Stimulated activated CD8-positive, alpha-beta memory T cell treated with anti-CD3 and anti-CD28 coated beads, Interleukin-12 subunit alpha, Interleukin-12 subunit beta, amount 100 ng/mL, for 4 hours (primary cell): Measurements from ENCODE around the gene ARHGAP45.
"Not testable (repeated sequence)": the region's sequence is repeated elsewhere in the genome, so short reads cannot be mapped to it uniquely, and the experiment has no call there.

Source experiments
- DNase-seq: peaks from one replicate; pipeline ENCODE4 v3.0.0-alpha.2; 2020; ENCODE audit warnings: low read depth

ARHGAP45 gene

DNA sequence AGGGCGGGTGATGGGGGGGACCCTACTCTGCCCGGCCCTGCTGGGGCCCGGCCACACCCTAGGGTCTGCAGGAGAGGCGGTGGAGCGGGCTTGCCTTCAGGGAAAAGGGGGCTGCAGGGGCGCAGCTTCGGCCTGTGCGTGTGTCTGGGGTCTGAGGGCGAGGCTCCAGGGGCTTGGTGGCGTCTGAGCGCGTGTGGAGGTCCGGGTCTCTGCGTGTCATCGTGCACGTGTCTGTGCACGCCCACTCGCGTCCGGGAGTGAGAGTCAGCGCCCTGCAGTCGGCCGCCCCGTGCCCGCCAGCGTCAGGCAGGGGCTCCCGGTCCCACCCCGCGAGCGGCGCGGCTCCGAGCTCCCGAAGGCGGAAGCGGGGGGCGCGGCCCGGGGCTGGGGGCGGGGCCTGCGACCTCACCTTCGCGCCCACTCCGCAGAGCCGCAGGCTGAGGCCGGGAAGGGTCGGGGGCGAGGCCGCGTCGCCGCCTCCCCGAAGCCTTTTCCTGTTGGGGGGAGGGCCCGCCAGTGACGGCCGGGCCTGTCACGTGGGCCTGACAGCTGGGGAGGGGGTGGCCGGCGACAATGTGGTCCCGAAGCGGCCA, at the start of gene ARHGAP45:
Gene ARHGAP45 (plus strand): TSS at position 420 of the 593 bp plus-strand sequence. CDS start 239 bp downstream, outside the sequence.
- peak; percentile 79 for DNase-seq

GRCh38 chr19:1017906-1018305, 49.1 kb upstream of the ARHGAP45 start:
- no peak for DNase-seq

DNA sequence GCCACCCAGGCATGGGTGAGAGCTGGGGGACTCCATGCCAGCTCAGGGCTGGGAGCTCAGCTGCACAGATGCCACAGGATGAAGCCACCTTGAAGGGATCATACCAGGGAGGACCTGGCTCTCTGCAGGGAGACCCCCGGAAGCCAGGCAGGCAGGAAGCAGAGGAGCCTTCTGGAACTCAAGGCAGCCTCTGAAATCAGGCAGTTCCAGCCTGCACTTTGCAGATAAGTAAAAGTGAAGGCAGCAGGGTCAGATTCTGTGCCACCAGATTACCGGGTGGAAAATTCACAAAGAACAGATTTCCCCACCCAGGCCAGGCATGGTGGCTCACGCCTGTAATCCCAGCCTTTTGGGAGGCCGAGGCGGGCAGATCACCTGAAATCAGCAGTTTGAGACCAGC, 48.6 kb upstream of the ARHGAP45 start:
- DNase-seq: no peak

- no peak for DNase-seq
Observed at GRCh38 chr19:1018932-1019615, 47.9 kb upstream of the ARHGAP45 start.

DNA sequence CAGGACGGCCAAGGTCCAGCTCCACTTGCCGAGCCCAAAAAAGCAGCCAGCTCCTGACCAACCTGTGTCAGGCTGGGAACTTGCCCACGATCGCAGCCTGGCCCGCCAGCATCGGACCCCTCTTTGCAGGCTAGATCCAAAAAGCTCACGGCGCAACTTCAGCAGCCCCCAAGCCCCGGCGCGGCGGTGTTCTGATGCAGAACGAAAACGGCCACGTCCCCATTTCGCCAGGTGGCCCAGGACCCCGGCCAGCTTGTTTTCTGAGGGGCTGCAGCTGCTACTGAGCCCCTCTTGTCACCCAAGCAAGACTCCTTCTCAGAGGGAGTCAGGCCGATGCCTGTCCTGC, 47.4 kb upstream of the ARHGAP45 start:
- no peak for DNase-seq

- no peak for DNase-seq
Observed at GRCh38 chr19:1019980-1020867, 46.7 kb upstream of the ARHGAP45 start.

- peak; percentile 97 for DNase-seq
Observed at GRCh38 chr19:1020868-1021425, 46.0 kb upstream of the ARHGAP45 start, which contains the start of gene TMEM259. TSS of gene TMEM259 (minus strand) at chr19:1021123. CDS start at chr19:1020996, 127 bp downstream.

DNA sequence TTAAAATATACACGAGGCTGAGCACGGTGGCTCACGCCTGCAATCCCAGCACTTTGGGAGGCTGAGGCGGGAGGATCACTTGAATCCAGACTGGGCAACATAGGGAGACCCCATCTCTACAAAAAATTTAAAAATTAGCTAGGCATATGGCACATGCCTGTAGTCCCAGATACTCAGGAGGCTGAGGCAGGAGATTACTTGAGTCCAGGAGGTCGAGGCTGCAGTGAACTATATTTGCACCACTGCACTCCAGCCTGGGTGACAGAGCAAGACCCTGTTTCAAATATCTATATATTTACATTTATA, 43.1 kb upstream of the ARHGAP45 start:
- not testable (repeated sequence) for DNase-seq

GRCh38 chr19:1025080-1025479, 41.9 kb upstream of the ARHGAP45 start:
- not testable (repeated sequence) for DNase-seq

DNA sequence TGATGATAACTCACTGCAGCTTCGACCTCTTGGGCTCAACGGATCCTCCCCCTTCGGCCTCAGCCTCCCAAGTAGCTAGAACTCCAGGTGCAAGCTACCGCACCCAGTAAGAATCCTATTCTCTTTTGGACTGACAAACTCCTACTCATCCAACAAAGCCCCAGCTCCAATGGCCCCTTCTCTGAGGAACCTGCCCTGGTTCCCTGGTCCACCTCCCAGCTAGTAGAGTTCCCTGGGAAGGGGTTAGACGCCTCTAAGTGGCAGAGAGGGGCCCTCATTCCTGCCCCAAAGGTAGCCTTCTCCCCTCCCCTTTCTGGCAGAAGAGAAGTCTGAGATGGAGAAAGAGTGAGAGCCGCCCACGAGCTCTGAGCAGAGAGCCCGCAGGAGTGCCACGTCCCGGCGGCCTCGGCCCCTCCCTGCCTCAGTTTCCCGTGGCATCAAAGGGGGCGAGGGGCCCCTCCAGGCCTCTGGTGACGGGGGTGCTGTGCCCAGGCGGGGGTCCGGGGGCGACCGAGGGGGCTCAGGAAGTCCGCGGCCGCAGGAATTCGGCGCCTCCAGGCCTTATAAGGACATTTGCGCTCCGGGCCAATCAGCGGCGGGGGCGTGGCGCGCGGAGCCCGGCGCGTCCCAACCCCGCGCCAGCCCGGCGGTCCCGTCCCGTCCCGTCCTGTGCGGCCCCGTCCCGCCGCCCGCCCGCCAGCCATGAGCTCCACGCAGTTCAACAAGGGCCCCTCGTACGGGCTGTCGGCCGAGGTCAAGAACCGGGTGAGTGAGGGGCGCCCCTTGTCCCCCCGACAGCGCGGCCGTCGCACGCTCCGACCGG, 40.8 kb upstream of the ARHGAP45 start, which contains the start of gene CNN2:
Gene CNN2 (plus strand): TSS at position 649 of the 823 bp plus-strand sequence. CDS start 54 bp downstream, at position 703.
- peak; percentile 46 for DNase-seq

DNA sequence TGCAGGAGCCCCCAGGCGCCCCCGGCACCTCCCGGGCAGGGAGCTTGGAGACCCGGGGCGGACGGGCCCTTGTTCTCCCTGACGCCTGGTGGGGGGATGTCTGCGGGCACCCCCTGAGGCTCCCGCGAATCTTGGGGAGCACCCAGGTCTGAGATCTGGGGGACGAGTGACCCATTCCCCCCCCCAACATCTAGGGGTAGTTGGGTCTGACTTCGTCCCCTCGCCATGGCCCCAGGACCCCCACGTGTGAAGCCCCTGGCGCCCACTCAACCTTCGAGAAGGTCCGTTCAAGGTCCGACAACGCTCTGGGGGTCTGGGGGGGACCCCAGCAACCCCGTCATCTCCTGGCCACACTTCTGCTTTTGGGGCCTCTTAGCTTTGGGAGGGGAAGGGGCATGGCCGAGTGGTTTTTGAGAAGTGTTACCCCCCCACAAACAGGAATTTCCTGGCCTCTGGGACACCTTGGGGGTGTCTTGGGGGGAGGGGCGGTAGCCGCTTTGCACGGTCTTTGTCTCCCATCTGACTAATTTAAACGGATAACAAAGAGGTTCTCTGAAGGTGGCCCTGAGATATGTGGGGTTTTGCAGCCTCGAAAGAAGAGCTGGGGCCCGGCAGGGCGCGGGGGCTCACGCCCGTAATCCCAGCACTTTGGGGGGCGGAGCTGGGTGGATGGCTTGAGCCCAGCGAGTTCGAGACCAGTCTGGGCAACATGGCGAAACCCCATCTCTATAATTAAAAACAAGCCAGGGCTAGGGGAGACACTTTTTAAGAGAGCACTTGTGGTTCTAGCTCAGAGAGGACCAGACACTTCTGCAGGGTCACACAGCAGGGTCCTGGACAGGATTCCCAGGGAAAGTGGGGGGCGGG, 40.0 kb upstream of the ARHGAP45 start:
- DNase-seq: no peak

DNA sequence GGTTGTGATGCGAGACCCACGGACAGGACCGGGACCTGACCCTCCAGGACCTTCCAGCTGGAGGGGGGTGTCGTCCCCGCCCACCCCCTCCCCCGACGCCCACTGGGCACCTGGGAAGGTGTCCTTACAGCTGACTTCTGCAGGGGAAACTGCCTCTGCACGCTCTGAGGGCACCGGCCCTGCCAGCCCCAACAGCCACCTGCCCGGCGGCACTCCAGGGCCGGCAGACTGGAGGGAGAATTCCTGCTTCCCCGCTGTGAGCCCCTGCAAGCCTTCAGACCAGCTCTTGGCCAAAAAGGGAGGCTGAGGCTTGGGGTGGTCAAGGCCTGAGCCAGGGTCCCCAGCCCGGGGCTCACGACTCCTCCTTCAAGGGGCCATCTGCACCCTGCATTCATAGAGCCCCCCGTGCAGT, 39.3 kb upstream of the ARHGAP45 start:
- DNase-seq: no peak

DNA sequence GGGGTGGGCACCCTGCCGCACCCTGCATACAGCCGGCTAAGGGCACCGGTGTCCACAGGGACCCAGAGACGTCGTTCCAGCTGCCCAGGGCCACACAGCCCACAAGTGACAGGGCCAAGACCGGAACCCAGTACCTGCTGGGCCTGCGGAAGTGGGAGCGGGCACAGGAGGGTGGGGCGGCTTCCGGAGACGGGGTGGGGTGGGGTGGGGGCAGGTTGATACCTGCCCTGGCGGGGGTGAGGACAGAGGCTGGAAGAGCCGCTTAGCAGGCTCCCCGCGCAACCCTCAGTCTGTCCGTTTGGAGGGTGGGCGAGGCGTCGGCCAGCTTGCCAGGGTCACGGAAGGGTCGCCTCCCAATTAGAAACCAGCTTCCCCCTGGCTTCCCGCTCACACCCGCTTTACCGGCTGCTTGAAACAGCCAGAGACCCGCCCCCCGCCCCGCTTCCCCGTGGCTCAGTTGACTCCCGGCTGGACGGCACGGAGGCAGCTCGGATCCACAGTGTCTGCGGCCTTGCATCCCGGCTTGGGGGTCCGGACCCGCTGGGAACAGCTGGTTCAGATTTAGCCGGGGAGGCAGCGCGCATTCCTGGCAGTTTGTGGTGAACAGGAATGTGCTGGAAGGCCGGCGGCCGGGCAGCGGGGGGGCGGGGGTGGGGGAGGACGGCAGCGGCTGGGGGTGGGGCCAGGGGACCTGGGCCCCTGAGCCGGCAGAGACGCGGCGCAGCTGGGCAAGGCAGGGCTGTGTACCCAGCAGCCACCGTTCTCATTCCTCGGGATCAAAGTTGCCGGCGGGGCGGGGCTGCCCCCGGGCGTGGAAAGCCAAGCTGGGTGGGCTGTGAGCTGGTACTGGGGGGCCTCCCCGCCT, 38.7 kb upstream of the ARHGAP45 start:
- no peak for DNase-seq

DNA sequence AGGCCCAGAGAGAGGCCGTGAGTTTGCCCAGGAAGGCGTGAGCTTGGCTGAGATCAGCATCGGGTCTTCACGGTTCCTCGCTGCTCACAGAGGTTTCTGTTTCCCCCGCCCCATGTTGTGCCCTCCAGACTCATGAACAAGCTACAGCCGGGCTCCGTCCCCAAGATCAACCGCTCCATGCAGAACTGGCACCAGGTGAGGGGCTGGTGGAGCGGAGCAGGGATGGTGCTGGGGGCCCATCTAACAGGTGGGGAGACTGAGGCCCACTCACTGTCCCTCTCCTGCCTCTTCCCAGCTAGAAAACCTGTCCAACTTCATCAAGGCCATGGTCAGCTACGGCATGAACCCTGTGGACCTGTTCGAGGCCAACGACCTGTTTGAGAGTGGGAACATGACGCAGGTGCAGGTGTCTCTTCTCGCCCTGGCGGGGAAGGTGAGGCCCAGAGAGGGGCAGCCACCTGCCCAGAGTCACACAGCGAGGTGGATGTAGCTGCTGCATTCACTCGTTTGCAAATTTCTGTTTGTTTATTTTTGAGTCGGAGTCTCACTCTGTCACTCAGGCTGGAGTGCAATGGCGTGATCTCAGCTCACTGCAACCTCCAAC, 34.6 kb upstream of the ARHGAP45 start:
- no peak for DNase-seq

DNA sequence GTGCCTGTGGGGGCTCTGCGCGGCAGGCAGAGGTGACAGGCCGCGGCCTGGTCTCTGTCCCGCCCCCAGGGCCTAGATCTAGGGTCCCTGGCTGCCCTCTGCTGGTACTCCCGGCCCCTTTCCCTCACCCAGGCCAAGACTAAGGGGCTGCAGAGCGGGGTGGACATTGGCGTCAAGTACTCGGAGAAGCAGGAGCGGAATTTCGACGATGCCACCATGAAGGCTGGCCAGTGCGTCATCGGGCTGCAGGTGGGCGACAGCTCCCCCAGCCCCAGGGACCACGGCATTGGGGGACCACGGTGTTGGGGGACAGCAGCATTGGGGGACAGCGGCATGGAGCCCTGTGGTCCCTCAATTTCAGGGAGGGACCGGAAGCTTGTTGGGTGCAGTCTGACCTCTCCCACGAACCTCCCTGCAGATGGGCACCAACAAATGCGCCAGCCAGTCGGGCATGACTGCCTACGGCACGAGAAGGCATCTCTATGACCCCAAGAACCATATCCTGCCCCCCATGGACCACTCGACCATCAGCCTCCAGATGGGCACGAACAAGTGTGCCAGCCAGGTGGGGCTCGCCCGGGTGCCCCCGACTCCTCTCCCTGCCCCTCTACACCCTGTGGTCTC, 30.9 kb upstream of the ARHGAP45 start:
- no peak for DNase-seq

DNA sequence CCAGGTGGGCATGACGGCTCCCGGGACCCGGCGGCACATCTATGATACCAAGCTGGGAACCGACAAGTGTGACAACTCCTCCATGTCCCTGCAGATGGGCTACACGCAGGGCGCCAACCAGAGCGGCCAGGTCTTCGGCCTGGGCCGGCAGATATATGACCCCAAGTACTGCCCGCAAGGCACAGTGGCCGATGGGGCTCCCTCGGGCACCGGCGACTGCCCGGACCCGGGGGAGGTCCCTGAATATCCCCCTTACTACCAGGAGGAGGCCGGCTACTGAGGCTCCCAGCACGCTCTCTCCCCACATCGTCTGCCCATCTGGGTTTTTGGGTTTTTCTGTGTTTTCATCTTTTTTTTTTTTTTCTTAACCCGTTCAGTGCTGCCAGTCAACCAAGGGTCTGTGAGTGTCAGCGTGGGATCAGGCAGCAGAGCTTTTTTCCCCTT, 29.3 kb upstream of the ARHGAP45 start:
- DNase-seq: no peak

DNA sequence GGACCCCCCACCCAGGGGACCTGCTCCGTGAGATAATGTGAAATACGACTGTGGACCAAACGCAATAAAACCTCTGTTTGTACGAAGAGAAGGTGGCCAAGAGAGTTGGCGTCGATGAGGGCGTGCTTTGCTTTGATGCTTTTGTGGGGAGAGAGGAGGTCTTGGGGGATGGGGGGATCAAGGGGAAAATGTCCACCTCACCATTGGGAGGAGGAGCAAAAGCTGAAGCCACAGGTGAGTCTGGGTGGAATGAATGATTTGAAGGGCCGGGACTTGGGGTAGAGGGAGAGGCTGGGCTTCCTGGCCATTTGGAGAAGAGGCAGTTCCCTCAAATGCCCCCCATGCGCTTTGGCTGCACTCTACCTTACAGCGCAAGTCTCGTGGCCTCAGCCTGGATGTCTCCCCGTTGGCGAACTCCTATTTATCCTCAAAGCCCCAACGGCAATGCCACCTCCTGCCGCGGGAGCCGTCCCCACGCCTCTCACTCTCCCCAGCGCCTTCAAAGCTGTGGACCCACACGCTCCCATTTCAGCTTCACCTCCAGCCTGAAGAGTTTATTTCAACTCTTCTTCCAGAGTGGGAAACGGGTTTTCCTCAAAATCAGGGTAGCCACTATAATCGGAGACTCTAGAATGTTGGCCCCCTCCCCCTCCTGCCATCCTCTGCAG, 27.9 kb upstream of the ARHGAP45 start:
- no peak for DNase-seq
